Aorta (tissue), 5 donors: ENCODE measurements around the gene ZFP36L2. TPM values are rescaled to one million over a fixed set of nuclear protein-coding genes. Genes with fewer than 3 reads are reported as not detected.

ENCODE experiments used
- ATAC-seq: fragments of 200-7000 bp; cut with Tn5 transposase; one replicate; pipeline ENCODE4 v1.9.1; 2022; ENCODE audit warnings: moderate library complexity; ENCODE audit not compliant: low FRiP score
- DNase-seq, 2 donors: peaks; one replicate each; pipeline ENCODE4 v3.0.0-alpha.2; 2020
- H3K27ac ChIP-seq, 2 donors: one replicate each; pipeline ENCODE4 v1.5.1; 2013; ENCODE audit warnings: low read length in 2 of 2, mild to moderate bottlenecking in 2 of 2, moderate library complexity in 2 of 2, control low read depth in 1 of 2, inconsistent platforms in 1 of 2, low read depth in 1 of 2
- H3K27me3 ChIP-seq, 2 donors: one replicate each; pipeline ENCODE4 v1.6.1; 2013; ENCODE audit warnings: control low read depth in 1 of 2, low read length in 1 of 2, mild to moderate bottlenecking in 1 of 2, moderate library complexity in 1 of 2; ENCODE audit not compliant: insufficient read depth in 2 of 2, control insufficient read depth in 1 of 2
- H3K36me3 ChIP-seq, 2 donors: one replicate each; pipeline ENCODE4 v1.6.1; 2013; ENCODE audit warnings: control low read depth in 1 of 2, low read length in 1 of 2, mild to moderate bottlenecking in 1 of 2; ENCODE audit not compliant: insufficient read depth in 2 of 2, control insufficient read depth in 1 of 2
- H3K4me1 ChIP-seq, 2 donors: one replicate each; pipeline ENCODE4 v1.6.1; 2013; ENCODE audit warnings: low read length in 2 of 2, control low read depth in 1 of 2, mild to moderate bottlenecking in 1 of 2, moderate library complexity in 1 of 2; ENCODE audit not compliant: insufficient read depth in 2 of 2, control insufficient read depth in 1 of 2
- H3K4me3 ChIP-seq, 2 donors: one replicate each; pipeline ENCODE4 v1.5.1; 2013; ENCODE audit warnings: low read length in 2 of 2, control low read depth in 1 of 2, mild to moderate bottlenecking in 1 of 2
- H3K9me3 ChIP-seq: one replicate; pipeline ENCODE4 v1.6.1; 2013; ENCODE audit warnings: mild to moderate bottlenecking, low read length; ENCODE audit not compliant: control insufficient read depth
- WGBS, 2 donors: extraction: QIAGEN DNeasy Blood & Tissue Kit; methylation state at CpG; one replicate each; pipeline ENCODE4 v1.1.7; 2013; 5-methylcytosine and 5-hydroxymethylcytosine counted together
- intact Hi-C, 2 donors: fragments of 100-400 bp; cut with DNase I; formaldehyde crosslinking; loops; one replicate each; pipeline versions ENCODE4 v1.14.2 to v1.15.0; 2022
- polyA plus RNA-seq, 2 donors: library from polyadenylated mRNA; stranded (reverse); fragments of 200-250 nt; gene quantifications; one replicate each; pipeline ENCODE4 v1.2.3, GENCODE V29; 2013
- total RNA-seq, 2 donors: library from RNA; stranded (reverse); fragmentation: NEBNext Ultra II Directional; extraction: Animal tissue kit (Norgen Biotek cat#: 25700); gene quantifications; one replicate each; pipeline ENCODE4 v1.2.1, GENCODE V29; 2021
- donor health status: healthy with polysubstance abuse.
- donor health status: Bipolar disorder and iron deficiency.
- donor health status: DM: no; HTN: no; CAD: no.
- donor health status: DM: no; HTN: no; CAD: no.
- donor health status: DM: yes; HTN: yes; CAD: no.

Gene ZFP36L2
- total and polyA plus RNA-seq, 4 donors, result 71.9 to 231 (median 149) TPM

DNA sequence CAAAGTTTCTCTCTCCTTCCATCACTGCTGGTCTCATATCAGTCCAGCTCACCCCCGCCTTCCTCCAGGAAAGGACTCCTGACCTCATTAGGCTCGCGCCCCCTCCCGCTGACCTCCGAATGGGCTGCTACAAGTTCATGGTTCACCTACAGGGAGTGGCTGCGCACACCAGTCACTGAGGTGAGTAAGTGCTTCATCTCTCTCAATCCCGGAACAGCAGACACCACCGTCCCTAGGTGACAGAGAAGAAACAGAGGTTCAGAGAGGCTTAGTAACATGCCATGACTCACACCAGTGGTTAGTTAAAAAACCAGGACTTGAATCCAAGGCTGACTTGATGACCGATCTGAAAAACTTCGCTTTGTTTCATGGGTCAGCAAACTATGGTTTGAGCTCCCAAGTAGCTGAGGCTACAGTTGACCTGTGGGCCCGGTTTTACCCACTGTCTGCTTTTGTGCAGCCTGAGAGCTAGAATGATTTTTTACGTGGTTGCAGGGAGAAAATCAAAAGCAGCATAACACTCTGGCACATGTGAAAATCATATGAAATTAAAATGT is 42.0 kb downstream of the ZFP36L2 start:
- H3K4me3 ChIP-seq, result no peak overlapping the region
- 87 to 88% methylated on average over 12 of the region's 12 CpGs for WGBS, 2 donors
- no peak overlapping the region for H3K27ac ChIP-seq
- H3K9me3 ChIP-seq, result no peaks in the 10 kb centered on the region
- DNase-seq (no peak), ATAC-seq (no peak)
- no peaks in the 10 kb centered on the region for H3K4me1 ChIP-seq
- intact Hi-C loops, result no loop called here
- no peaks in the 10 kb centered on the region for H3K27me3 ChIP-seq
- no peaks in the 10 kb centered on the region for H3K36me3 ChIP-seq

DNA sequence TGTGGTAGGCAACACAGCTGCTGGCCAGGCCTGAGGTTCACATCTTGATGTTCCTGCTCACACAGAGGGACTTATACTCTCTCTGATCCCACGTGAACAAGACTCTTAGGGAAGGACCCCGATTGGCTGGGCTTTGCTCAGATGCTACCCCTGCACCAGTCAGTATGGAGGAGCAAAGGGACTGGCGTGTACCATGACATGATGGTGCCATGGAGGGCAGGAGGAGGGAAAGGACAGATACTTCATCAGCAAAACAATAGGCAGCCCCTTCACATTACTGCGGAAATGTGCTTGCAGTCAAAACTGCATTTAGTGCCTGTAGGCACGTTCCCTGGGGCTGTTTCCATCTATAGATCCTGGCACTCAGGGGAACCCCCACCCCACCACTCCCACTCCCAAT is 42.7 kb downstream of the ZFP36L2 start:
- no peak overlapping the region for H3K4me3 ChIP-seq
- H3K27ac ChIP-seq, result no peak overlapping the region
- WGBS, 2 donors, result 70 to 73% methylated on average over 5 of the region's 5 CpGs
- no peaks in the 10 kb centered on the region for H3K9me3 ChIP-seq
- no peaks in the 10 kb centered on the region for H3K4me1 ChIP-seq
- ATAC-seq (no peak), DNase-seq (no peak)
- no peaks in the 10 kb centered on the region for H3K36me3 ChIP-seq
- no peaks in the 10 kb centered on the region for H3K27me3 ChIP-seq
- intact Hi-C loops, result no loop called here

DNA sequence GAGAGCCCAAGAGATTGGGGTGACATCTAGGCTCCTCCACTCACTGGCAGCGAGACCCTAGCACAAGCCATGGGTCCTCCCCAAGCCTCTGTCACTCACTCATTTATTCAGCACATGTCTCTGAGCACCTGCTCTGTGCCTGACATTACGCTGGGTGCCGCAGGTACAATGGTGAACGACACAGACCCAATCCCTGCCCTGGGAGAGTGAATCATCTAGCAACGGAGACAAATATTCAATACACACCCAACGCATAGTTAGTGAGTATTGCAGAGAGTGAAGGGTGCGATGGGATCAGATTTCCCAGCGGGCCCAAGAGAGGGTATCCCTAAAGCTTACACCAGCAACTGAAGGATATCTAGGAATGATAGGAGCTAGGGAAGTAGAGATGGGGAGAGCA is 45.5 kb downstream of the ZFP36L2 start:
- DNase-seq, result no peak
- Histone ChIP-seq H3K27me3 (no peaks in the 10 kb centered on the region), H3K9me3 (no peaks in the 10 kb centered on the region), H3K27ac (no peak overlapping the region), H3K36me3 (no peaks in the 10 kb centered on the region), H3K4me1 (no peaks in the 10 kb centered on the region), H3K4me3 (no peak overlapping the region)
- ATAC-seq, result no peak
- intact Hi-C loops, result no loop called here
- WGBS, 2 donors, result 96 to 97% methylated on average over 8 of the region's 8 CpGs

DNA sequence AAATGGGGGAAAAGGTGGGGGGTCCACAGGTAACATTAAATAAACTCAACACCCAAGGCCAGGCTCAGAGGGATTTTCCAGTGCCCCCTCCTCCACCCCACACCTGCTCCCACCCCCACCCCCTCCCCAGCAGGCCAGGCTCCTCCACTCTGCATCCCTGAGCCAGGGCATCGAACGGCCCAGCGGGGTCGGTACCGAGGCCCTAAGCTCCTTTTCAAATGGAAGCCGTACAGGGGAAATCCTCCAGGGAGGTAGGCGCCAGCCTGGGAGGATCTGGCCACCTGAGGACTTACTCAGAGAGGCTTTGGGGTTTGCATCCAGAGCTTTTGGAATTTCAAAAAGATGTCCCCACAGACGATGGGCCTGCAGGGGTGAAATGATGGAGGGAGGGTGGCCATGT is 46.5 kb downstream of the ZFP36L2 start:
- H3K36me3 ChIP-seq, result no peaks in the 10 kb centered on the region
- H3K27me3 ChIP-seq, result no peaks in the 10 kb centered on the region
- DNase-seq, result no peak
- no peaks in the 10 kb centered on the region for H3K9me3 ChIP-seq
- no peak overlapping the region for H3K4me3 ChIP-seq
- H3K27ac ChIP-seq, result no peak overlapping the region
- H3K4me1 ChIP-seq, result no peaks in the 10 kb centered on the region
- ATAC-seq, result no peak
- 91 to 92% methylated on average over 8 of the region's 8 CpGs for WGBS, 2 donors
- intact Hi-C loops, result loop anchor here in 1 of 2 donors (5.0 kb wide), 1 partner anchor 37 kb away; no protein-coding TSS in a partner anchor

DNA sequence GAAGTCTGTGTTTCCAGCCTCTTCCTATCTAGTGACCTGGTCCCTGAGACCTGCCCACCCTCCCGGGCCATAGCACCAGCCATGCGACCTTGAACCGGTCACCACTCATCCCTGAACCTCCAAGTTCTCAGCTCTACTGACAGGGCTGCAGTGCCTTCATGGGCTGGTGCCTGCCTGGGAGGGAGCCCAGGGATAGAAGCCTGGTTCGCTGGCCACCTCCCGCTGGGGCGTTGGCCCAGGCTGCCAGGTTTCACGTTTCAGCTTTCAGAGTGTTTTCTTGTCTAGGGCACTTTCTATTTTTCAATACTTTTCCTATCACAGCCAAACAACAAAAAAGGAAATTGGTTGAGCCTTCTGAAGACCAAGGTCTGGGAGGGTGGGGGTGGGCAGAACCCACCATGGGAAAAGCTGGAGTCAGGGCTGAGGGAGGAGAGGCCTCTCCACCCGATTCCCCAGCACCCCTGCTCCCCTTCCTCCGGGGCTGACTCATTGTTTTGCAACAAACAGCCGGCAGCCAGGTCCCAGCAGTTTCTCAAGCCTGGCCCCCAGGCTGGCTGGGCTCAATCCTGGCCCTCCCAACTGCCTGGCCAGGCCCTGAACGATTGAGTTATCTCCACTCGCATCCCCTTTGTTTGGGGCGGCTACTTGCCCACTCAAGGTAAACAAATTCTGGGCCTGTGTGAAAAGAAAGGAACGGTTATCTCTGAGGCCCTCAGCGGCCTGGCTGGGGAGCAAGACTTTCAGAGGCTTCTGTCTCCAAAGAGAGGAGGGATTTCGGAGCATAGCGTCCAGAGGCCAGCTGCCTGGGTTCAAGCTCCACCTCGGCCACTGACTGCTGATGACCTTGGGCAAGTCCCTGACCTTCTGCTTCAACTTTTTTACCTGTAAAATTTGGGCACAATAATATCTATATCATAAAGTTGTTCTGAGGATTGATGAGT is 47.5 kb downstream of the ZFP36L2 start:
- Histone ChIP-seq H3K27ac (peak overlapping the region in 1 of 2 donors; percentile 95), H3K4me1 (no peaks in the 10 kb centered on the region), H3K36me3 (no peaks in the 10 kb centered on the region), H3K9me3 (no peaks in the 10 kb centered on the region), H3K4me3 (no peak overlapping the region), H3K27me3 (no peaks in the 10 kb centered on the region)
- ATAC-seq (peak; percentile 90), DNase-seq (peak; percentile 87 to 89)
- intact Hi-C loops, result loop anchor here in 1 of 2 donors (5.0 kb wide), 1 partner anchor 38 kb away; no protein-coding TSS in a partner anchor
- WGBS, 2 donors, result 23% methylated on average over 18 of the region's 18 CpGs

DNA sequence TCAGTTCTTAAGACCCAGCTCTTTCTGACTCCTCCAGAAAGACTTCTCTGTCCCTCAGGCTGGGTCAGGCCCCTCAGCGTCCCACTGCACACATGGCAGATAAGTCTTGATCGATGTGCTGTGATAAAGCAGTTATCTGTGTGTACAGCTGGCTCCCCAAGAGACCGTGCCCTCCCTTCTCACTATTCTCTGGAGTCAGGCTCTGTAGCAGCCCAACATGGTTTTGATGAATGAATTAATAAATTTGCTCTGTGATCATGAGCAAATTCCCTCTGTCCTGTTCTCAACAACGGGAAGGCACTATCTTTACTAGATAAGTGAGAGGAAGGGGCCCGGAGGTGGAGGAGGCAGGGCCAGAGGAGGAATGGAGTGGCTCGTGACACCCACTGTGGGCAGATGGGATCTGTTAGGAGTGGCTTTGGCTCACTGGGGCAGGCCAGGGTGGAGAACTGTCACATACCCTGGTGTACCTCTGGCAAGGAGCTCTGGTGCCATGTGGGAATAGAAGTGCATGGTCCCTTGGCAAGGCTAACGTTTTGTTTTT is 48.3 kb downstream of the ZFP36L2 start:
- no peak overlapping the region for H3K4me3 ChIP-seq
- intact Hi-C loops, result loop anchor here in 1 of 2 donors (5.0 kb wide), 1 partner anchor 39 kb away; no protein-coding TSS in a partner anchor
- ATAC-seq (peak; percentile 30), DNase-seq (no peak)
- H3K4me1 ChIP-seq, result no peaks in the 10 kb centered on the region
- peak overlapping the region in 1 of 2 donors; percentile 95 for H3K27ac ChIP-seq
- 66 to 68% methylated on average over 7 of the region's 7 CpGs for WGBS, 2 donors
- H3K36me3 ChIP-seq, result no peaks in the 10 kb centered on the region
- H3K27me3 ChIP-seq, result no peaks in the 10 kb centered on the region
- no peaks in the 10 kb centered on the region for H3K9me3 ChIP-seq

DNA sequence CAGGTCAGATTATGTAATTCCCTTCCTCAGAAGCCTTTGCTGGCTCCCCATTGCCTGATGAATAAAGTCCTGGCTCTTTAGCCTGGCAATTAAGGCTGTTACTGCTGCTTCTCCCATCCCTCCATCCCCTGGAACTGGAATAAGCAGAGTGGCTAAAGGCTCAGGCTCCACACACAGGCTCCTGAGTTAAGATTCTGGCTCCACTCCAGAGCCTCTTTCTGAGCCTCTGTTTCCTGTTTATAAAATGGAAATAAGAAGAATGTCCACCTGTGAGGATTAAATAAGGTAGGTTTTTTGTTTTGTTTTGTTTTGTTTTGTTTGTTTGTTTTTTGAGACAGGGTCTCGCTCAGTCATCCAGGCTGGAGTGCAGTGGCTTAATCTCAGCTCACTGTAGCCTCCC is 50.0 kb downstream of the ZFP36L2 start:
- no peak for ATAC-seq
- no peaks in the 10 kb centered on the region for H3K4me1 ChIP-seq
- no peaks in the 10 kb centered on the region for H3K36me3 ChIP-seq
- no peaks in the 10 kb centered on the region for H3K9me3 ChIP-seq
- intact Hi-C loops, result loop anchor here in 1 of 2 donors (5.0 kb wide), 1 partner anchor 41 kb away; no protein-coding TSS in a partner anchor
- DNase-seq, result no peak
- no peaks in the 10 kb centered on the region for H3K27me3 ChIP-seq
- no peak overlapping the region for H3K27ac ChIP-seq
- WGBS, 2 donors, result 100% methylated on average over 1 of the region's 1 CpG
- H3K4me3 ChIP-seq, result no peak overlapping the region

DNA sequence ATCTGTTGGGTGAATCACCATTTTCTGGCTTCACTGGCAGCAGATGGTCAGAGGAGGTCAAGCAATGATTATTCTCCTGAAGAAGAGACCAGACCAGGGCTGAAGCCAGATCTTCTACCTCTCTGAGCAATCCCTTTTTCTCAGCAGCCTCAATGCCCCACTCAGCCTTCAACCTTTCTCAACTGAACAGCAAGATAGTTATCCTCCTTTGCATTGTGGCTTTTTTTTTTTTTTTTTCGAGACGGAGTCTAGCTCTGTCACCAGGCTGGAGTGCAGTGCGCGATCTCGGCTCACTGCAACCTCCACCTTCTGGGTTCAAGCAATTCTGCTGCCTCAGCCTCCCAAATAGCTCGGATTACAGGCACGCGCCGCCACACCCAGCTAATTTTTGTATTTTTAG is 50.5 kb downstream of the ZFP36L2 start:
- no peak overlapping the region for H3K27ac ChIP-seq
- no peak for ATAC-seq

More for the DNA sequence above, 50.5 kb downstream of the ZFP36L2 start:
- no peaks in the 10 kb centered on the region for H3K36me3 ChIP-seq
- 95 to 96% methylated on average over 9 of the region's 9 CpGs for WGBS, 2 donors
- no peak for DNase-seq
- no peaks in the 10 kb centered on the region for H3K9me3 ChIP-seq
- no peaks in the 10 kb centered on the region for H3K27me3 ChIP-seq
- H3K4me1 ChIP-seq, result no peaks in the 10 kb centered on the region
- H3K4me3 ChIP-seq, result no peak overlapping the region
- intact Hi-C loops, result loop anchor here in 1 of 2 donors (5.0 kb wide), 1 partner anchor 41 kb away; no protein-coding TSS in a partner anchor
